ENCODE data around the gene PARVA.

PARVA gene

DNA sequence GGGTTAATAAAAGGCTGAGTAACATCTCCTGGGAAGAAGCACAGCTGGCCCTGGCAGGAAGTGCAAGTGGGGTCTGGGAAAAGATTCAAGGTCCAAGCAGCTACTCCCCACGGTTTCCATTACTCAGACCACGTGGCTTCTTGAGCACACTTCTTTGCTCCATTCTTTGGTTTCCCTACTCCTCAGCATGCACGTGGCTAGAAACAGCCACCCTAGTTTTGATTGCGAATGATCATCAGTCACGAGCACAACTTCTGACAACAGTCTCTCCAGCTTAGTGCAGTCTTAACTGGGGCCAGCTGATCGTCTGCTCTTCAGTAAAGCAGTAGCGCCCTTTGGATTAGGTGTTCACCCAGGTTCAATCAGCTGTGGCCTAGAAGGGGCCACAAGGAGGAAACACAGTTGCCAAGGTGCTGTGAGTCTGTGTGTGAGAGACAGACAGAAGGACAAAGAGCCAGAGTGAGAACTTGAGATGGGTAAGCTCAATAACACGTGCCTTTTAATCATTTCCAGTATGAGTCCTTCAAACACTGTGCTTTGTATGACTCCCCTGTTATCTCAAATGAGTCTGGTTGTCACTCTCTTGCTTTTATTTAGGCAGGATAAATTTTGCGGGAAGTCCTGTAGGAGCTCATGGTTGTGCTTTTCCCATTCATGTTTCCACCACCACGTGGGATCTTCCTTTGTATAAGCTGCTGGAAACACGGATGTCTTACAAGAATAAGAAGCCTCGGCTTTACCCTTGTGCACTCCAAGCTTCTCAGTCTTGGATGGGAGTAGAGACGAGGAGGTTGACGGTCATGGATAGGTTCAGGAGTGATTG lies 901 bp upstream of the PARVA start:
- TF ChIP-seq CTCF (IDR thresholded peaks at IDR 0.05; ENCODE audit: low read depth, low read length): no peak
- in situ Hi-C loops (cut with HindIII; ENCODE audit: low sequenced_read_pairs): no loop called here
- no peak overlapping the region for H3K4me3 ChIP-seq (ENCODE audit: low read depth, low read length)
- peak; percentile 74 for DNase-seq (ENCODE audit: low read depth, low spot score)

DNA sequence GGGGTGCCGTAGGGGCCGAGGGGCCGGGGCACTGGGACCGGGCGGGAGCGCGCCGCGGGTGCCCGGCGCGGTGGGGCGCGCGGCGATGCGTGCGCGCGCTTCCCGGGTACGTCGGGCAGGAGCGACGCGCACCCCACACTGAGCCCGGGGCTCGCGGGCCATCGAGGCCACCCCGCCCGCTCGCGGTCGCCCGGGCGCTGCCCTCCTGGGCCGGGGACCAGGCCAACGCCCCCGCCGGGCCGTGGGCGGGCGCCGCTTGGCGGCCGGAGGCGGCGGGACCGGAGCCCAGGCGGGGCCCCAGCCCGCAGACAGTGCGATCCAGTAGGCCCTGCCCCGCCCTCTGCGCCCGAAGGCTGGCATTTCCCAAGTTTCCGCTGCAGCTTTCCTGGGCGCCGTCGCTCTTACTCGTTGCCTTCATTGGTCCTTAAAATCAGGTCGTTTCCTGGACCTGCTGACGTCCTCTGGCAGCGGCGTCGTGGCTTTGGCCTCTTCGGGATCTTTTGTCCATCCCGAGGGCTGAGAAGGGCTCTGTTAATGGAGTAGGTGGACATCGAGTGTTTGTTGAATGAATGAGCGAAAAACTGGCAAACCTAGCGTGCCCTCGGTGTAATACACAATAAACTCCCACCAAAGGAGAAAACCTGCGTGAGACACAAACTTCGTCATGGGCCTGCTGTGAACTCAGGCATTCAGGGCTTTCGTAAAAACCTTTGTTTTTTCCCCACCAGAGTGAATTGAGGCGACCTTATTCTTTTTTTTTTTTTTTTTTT lies 638 bp downstream of the PARVA start:
- peak; percentile 79 for DNase-seq (ENCODE audit: low read depth, low spot score)

GRCh38 chr11:12380565-12381325 lies 3.4 kb downstream of the PARVA start:
- DNase-seq (ENCODE audit: low read depth, low spot score): no peak

More for the DNA sequence above, 638 bp downstream of the PARVA start:
- H3K4me3 ChIP-seq (ENCODE audit: low read depth, low read length): peak overlapping the region; percentile 62
- TF ChIP-seq CTCF (IDR thresholded peaks at IDR 0.05; ENCODE audit: low read depth, low read length): peak; percentile 24
- in situ Hi-C loops (cut with HindIII; ENCODE audit: low sequenced_read_pairs): no loop called here

GRCh38 chr11:12381875-12382274 lies 4.5 kb downstream of the PARVA start:
- TF ChIP-seq CTCF (IDR thresholded peaks at IDR 0.05; ENCODE audit: low read depth, low read length): no peak
- H3K4me3 ChIP-seq (ENCODE audit: low read depth, low read length): no peak overlapping the region
- no peak for DNase-seq (ENCODE audit: low read depth, low spot score)
- in situ Hi-C loops (cut with HindIII; ENCODE audit: low sequenced_read_pairs): no loop called here

More at GRCh38 chr11:12380565-12381325, 3.4 kb downstream of the PARVA start:
- no peak for TF ChIP-seq CTCF (IDR thresholded peaks at IDR 0.05; ENCODE audit: low read depth, low read length)
- in situ Hi-C loops (cut with HindIII; ENCODE audit: low sequenced_read_pairs): no loop called here
- no peak overlapping the region for H3K4me3 ChIP-seq (ENCODE audit: low read depth, low read length)

GRCh38 chr11:12382451-12382850 lies 5.1 kb downstream of the PARVA start:
- H3K4me3 ChIP-seq (ENCODE audit: low read depth, low read length): no peak overlapping the region
- TF ChIP-seq CTCF (IDR thresholded peaks at IDR 0.05; ENCODE audit: low read depth, low read length): no peak
- in situ Hi-C loops (cut with HindIII; ENCODE audit: low sequenced_read_pairs): no loop called here
- DNase-seq (ENCODE audit: low read depth, low spot score): no peak

GRCh38 chr11:12386309-12386708 lies 8.9 kb downstream of the PARVA start:
- in situ Hi-C loops (cut with HindIII; ENCODE audit: low sequenced_read_pairs): no loop called here
- H3K4me3 ChIP-seq (ENCODE audit: low read depth, low read length): no peak overlapping the region
- no peak for DNase-seq (ENCODE audit: low read depth, low spot score)
- no peak for TF ChIP-seq CTCF (IDR thresholded peaks at IDR 0.05; ENCODE audit: low read depth, low read length)
